PC-3 (cell line): ENCODE data around the gene KRT2.

Source experiments
- EZH2 ChIP-seq: fragments of 300-600 bp; sonication (generic); IDR thresholded peaks from one replicate; pipeline ENCODE4 v1.6.1; 2017; ENCODE audit warnings: antibody characterized with exemption, mild to moderate bottlenecking, low read length; ENCODE audit not compliant: unreplicated experiment
- TF ChIP-seq, protein P1 (sequence below): fragments of 300-600 bp; sonication (generic); conservative IDR thresholded peaks from 2 replicates; pipeline ENCODE4 v1.5.1; 2017; ENCODE audit warnings: antibody characterized with exemption, low read depth, mild to moderate bottlenecking, low read length

DNA sequence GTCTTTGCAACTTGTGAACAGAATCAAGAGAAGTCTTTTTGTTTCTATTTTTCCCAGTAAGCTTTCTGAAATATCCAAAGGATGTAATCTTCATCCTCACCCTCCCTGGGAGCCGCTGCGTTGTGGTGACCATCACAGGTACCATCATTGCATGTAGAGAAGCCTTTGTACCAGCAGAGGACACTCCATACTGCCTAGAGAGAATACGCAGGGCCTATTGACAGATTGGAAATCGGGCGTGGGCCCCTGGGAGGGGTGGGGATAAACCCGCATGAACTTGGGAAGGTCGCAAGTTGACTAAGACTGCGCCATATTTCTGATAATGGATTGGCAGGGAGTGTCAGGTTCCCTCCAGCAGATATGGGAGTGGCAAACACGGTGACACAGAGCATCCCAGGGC lies 15.5 kb upstream of the KRT2 start:
- TF ChIP-seq, protein P1, sequence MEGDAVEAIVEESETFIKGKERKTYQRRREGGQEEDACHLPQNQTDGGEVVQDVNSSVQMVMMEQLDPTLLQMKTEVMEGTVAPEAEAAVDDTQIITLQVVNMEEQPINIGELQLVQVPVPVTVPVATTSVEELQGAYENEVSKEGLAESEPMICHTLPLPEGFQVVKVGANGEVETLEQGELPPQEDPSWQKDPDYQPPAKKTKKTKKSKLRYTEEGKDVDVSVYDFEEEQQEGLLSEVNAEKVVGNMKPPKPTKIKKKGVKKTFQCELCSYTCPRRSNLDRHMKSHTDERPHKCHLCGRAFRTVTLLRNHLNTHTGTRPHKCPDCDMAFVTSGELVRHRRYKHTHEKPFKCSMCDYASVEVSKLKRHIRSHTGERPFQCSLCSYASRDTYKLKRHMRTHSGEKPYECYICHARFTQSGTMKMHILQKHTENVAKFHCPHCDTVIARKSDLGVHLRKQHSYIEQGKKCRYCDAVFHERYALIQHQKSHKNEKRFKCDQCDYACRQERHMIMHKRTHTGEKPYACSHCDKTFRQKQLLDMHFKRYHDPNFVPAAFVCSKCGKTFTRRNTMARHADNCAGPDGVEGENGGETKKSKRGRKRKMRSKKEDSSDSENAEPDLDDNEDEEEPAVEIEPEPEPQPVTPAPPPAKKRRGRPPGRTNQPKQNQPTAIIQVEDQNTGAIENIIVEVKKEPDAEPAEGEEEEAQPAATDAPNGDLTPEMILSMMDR, result peak; percentile 67
- no peak for TF ChIP-seq EZH2
